Pancreas (tissue), 10 donors: ENCODE data around the gene CATSPERB. TPM values are rescaled to one million over a fixed set of nuclear protein-coding genes. Genes with fewer than 3 reads are reported as not detected.

Experiments used
- ATAC-seq, 4 donors: fragments of 200-7000 bp; cut with Tn5 transposase; one replicate each; pipeline versions ENCODE4 v1.8.0 to v1.9.1; 2020; ENCODE audit warnings: mild to moderate bottlenecking in 4 of 4, moderate library complexity in 4 of 4
- DNase-seq, 6 donors: peaks; one replicate each; pipeline ENCODE4 v3.0.0-alpha.2; 2020
- FAIRE-seq: peaks from 2 replicates; lab custom pipeline; 2012; peaks lifted over from hg19 to GRCh38; lab: Jason Lieb, UNC
- H3K27ac ChIP-seq, 4 donors: fragments of 200-600 bp; sonication (generic); 1 replicate in 3 of 4; 2 replicates in 1 of 4; pipeline versions ENCODE4 v1.5.0 to v1.8.0; 2020
- H3K27me3 ChIP-seq, 4 donors: fragments of 200-600 bp; one replicate each; pipeline ENCODE4 v1.8.0; 2021
- H3K36me3 ChIP-seq, 3 donors: fragments of 200-600 bp; sonication (generic) in 1 of 3; one replicate each; pipeline versions ENCODE4 v1.5.0 to v1.8.0; 2020 to 2021
- H3K4me1 ChIP-seq, 3 donors: fragments of 200-600 bp; one replicate each; pipeline ENCODE4 v1.8.0; 2021
- H3K4me3 ChIP-seq, 4 donors: fragments of 200-600 bp; sonication (generic) in 2 of 4; one replicate each; pipeline versions ENCODE4 v1.5.0 to v1.8.0; 2020 to 2021
- H3K9me3 ChIP-seq, 4 donors: fragments of 200-600 bp; one replicate each; pipeline ENCODE4 v1.8.0; 2021
- WGBS, 2 donors: extraction: QIAGEN DNeasy Blood & Tissue Kit; methylation state at CpG; one replicate each; pipeline ENCODE4 v1.1.7; 2013; 5-methylcytosine and 5-hydroxymethylcytosine counted together
- intact Hi-C, 3 donors: fragments of 100-400 bp; cut with DNase I; formaldehyde crosslinking; loops; one replicate each; pipeline versions ENCODE4 v1.11.1 to v1.14.2; 2022
- polyA plus RNA-seq, 2 donors: library from polyadenylated mRNA; stranded (reverse); fragments of 200-250 nt; gene quantifications; one replicate each; pipeline ENCODE4 v1.2.3, GENCODE V29; 2013
- total RNA-seq, 6 donors: library from RNA; stranded (reverse); fragmentation: NEBNext Ultra II Directional in 4 of 6; extraction: Animal tissue kit (Norgen Biotek cat#: 25700) in 4 of 6; gene quantifications; one replicate each; pipeline versions ENCODE4 v1.2.1 to v1.2.4, GENCODE V29; 2021 to 2023
- TF ChIP-seq, protein P1 (sequence below), 4 donors: fragments of 200-600 bp; sonication (generic) in 3 of 4; IDR thresholded peaks; one replicate each; pipeline versions ENCODE4 v1.5.0 to v1.8.0; 2021; ENCODE audit warnings: antibody characterized with exemption in 4 of 4
- donor health status: healthy with polysubstance abuse.
- donor health status: DM: no; HTN: no; CAD: no; lungs with moderate emphysema.
- donor health status: DM: no; HTN: no; CAD: no.
- donor health status: control.
- donor health status: control.
- donor health status: Bipolar disorder and iron deficiency.
- donor health status: DM: yes; HTN: yes; CAD: no.
- donor health status: DM: no; HTN: no; CAD: no.
- donor health status: DM: no; HTN: no; CAD: no.
- donor health status: DM: yes; HTN: yes; CAD: no.

CATSPERB gene, protein sequence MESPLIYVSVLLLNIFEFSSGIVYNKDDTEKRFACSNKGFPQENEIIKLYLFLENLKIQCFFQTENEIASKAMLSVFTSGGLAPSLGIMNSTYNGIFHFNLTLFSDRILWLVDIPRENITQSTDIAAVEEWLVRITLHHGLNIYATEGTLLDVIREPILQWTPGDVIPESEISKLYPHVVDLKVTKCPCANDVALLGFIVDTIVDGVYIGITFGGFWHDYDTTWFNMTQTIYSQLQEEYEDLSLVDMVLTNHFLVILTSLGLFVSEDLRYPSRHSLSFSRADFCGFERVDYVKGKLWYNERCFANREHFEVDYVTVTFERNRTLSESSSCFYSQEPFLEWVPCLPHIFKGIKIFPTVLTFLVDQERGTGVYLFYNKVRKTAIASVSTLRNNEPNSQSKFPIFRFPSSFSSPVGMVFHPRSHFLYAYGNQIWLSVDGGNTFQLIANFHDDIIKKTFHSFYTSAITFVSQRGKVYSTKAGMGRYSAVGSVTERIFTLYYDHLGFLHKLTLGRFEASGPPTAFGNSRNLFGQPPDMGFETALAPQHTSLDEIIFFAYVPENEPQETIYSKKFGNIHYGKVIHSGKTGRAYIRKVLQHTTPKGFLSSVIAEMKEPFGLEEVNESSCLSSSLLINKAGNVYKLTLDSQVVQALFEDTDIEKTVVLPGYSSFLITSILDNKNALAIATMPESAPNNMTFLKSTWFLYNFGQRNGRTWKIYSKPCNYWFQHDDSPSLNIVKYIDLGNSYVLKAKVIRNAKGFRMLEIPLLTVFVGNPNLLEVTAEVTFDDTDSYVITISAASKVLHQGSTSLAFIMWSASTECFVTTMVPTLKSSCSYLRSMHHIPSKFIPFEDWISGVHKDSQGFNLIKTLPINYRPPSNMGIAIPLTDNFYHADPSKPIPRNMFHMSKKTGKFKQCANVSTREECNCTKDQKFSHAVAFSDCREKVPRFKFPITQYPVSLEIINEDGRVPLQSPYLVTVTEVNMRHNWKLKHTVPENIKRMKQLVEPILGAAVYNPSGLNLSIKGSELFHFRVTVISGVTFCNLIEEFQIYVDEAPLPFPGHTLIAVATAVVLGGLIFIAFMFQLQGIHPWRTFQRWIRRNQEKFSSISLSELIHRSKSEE
- total RNA-seq (10 to 100 TPM; 16.5 to 40.0 (median 18.6) TPM), polyA plus RNA-seq (10 to 100 TPM in 1 of 2 donors, 1 to 10 TPM in 1; 6.0 to 24.9 TPM)

DNA sequence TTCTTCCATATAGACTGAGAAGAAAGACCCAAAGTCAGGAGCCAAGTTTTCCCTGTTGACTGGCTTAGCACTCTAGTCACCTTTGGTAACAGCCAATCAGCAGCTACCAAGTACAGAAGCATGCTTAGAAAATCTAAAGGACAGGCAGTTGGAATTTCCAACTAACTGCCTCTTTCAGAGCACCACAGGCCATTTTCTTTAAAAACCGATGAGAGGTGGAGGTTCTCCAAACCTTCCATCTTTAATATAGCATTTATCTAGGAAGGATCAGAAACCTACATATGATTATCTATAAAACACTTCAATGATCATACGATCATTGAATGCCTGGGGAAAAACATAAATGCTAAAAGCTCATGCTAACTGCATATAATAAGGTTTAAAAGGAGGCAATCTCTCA is at the start of gene CATSPERB:
CATSPERB (minus strand) TSS at position 101 of the 400 bp plus-strand sequence. CDS start 2,607 bp downstream, outside the sequence.
- intact Hi-C loops: no loop called here
- TF ChIP-seq, protein P1, sequence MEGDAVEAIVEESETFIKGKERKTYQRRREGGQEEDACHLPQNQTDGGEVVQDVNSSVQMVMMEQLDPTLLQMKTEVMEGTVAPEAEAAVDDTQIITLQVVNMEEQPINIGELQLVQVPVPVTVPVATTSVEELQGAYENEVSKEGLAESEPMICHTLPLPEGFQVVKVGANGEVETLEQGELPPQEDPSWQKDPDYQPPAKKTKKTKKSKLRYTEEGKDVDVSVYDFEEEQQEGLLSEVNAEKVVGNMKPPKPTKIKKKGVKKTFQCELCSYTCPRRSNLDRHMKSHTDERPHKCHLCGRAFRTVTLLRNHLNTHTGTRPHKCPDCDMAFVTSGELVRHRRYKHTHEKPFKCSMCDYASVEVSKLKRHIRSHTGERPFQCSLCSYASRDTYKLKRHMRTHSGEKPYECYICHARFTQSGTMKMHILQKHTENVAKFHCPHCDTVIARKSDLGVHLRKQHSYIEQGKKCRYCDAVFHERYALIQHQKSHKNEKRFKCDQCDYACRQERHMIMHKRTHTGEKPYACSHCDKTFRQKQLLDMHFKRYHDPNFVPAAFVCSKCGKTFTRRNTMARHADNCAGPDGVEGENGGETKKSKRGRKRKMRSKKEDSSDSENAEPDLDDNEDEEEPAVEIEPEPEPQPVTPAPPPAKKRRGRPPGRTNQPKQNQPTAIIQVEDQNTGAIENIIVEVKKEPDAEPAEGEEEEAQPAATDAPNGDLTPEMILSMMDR (IDR thresholded peaks at IDR 0.05): no peak
- no peak for ATAC-seq
- H3K27me3 ChIP-seq: no peaks in the 10 kb centered on the region
- no peak within 1 kb of the TSS for H3K27ac ChIP-seq
- DNase-seq: no peak
- H3K36me3 ChIP-seq: no peaks in the 10 kb centered on the region
- H3K4me3 ChIP-seq: no peak within 1 kb of the TSS
- H3K4me1 ChIP-seq: peaks cover 0 to 6% (median 0%) of the 10 kb centered on the region in 3 donors
- no peak for FAIRE-seq
- H3K9me3 ChIP-seq: no peaks in the 10 kb centered on the region
- WGBS, 2 donors: 95% methylated on average over 2 of the region's 2 CpGs

DNA sequence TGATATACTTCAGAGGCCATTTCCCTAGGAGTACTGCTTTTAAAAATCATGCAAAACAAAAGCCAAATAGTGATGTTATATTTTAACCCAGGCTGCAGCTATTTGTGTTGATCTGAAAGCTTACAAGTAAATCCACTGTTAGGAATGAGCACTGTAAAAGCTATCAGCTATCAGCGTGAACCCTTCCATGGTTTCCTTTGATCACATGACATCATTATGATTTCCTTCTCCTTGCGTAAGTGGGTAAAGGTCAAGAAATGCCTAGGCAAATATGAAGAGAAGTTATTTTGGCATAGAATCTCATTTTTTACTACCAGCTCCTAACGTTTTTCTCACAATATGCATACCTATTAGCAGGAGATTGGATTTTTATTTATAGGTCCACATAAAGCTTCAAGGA is 48.6 kb upstream of the CATSPERB start:
- DNase-seq (no peak), ATAC-seq (peak; percentile 77 to 90 (median 81)), FAIRE-seq (no peak)
- Histone ChIP-seq H3K36me3 (peaks cover 0 to 51% (median 4%) of the 10 kb centered on the region in 3 donors), H3K27ac (no peak overlapping the region), H3K4me1 (peaks cover 10 to 13% (median 12%) of the 10 kb centered on the region in 3 donors), H3K27me3 (no peaks in the 10 kb centered on the region), H3K9me3 (no peaks in the 10 kb centered on the region), H3K4me3 (no peak overlapping the region)
- TF ChIP-seq, protein P1 (IDR thresholded peaks at IDR 0.05): no peak
- intact Hi-C loops: no loop called here
- 6 to 12% methylated on average over 3 of the region's 3 CpGs for WGBS, 2 donors

DNA sequence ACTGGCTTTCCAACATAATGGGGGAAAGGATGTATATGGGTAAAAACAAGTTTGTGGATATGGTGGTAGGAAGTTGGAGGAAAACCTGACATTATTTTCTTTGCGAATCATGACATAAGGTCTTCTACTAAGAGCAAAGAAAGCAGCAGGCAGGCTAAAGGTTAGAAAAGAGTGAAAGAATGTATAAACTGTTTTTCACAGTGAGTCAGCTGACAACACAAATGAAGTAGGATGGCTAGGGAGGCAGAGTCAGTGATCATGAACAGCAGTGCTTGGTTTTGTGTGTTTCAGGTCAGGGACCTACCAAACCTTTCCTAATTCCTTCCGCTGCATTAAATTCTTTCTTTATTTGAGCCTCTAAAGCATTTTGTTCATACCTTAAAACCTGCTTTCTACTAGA is 46.3 kb upstream of the CATSPERB start:
- DNase-seq (no peak), ATAC-seq (no peak), FAIRE-seq (no peak)
- Histone ChIP-seq H3K4me1 (peaks cover 10 to 12% (median 10%) of the 10 kb centered on the region in 3 donors), H3K27ac (no peak overlapping the region), H3K9me3 (no peaks in the 10 kb centered on the region), H3K27me3 (no peaks in the 10 kb centered on the region), H3K4me3 (no peak overlapping the region), H3K36me3 (peaks cover 0 to 31% (median 4%) of the 10 kb centered on the region in 3 donors)
- WGBS, 2 donors: 97 to 98% methylated on average over 2 of the region's 2 CpGs
- intact Hi-C loops: no loop called here
- TF ChIP-seq, protein P1 (IDR thresholded peaks at IDR 0.05): no peak

DNA sequence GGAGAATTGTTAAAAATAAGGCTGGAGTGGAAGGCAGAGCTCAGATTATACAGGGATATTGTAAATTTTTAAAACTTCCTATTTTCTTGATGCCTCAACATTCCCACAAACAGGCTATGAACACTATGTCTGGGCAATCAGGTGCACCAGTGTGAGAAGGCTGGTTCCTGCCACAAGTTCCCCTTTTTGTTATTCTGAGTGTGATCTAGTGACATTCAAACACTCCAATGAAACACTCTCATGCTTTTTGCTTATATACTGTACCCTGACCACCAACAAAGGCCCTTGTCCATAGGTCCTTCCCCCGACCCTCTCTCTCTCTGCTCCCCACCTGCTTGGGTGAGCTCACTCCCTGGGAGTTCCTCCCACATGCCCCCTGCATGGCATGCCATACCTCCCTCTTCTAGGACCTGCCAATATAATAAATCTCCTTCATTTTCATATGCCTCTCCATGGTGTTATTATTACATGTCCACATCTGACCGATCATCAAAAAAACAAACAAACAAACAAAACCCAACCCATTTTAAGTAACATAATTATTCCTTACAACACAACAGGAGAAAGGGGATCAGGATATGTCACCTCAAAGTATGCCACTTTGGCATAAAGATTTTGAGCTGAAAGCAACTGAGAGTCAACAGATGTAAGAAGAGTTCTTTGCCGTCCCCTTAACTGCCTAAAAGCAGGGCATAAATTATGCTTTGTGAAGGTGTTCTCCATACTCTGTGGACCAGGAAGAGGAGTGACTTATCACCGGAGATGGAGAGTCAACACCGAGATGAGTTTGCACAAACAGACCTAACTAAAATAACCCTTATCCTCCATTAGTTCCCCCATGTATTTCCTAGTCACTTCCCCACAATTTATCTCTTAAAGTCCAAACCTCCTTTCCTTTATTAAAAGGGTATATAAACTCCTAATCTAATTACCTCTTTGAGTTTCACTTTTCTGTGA is 42.5 kb upstream of the CATSPERB start:
- no peaks in the 10 kb centered on the region for H3K27me3 ChIP-seq
- no peak overlapping the region for H3K27ac ChIP-seq
- H3K4me3 ChIP-seq: no peak overlapping the region
- 83 to 85% methylated on average over 5 of the region's 5 CpGs for WGBS, 2 donors
- FAIRE-seq (no peak), ATAC-seq (no peak), DNase-seq (no peak)
- H3K9me3 ChIP-seq: no peaks in the 10 kb centered on the region
- TF ChIP-seq, protein P1 (IDR thresholded peaks at IDR 0.05): no peak
- H3K4me1 ChIP-seq: no peaks in the 10 kb centered on the region
- intact Hi-C loops: no loop called here
- H3K36me3 ChIP-seq: peaks cover 0 to 17% (median 4%) of the 10 kb centered on the region in 3 donors
